Testis (tissue), 2 donors: ENCODE measurements around the gene RNF32.

Experiments used
- CTCF ChIP-seq, 3 experiments: fragments of 450-650 bp in 2 of 3; fragments of 200-600 bp in 1 of 3; sonication (generic) in 1 of 3; IDR thresholded peaks; one replicate each; pipeline ENCODE4 v1.5.1; 2016 to 2019; ENCODE audit warnings: antibody characterized with exemption in 3 of 3, mild to moderate bottlenecking in 2 of 3, moderate library complexity in 1 of 3
- POLR2A ChIP-seq: fragments of 450-650 bp; IDR thresholded peaks from one replicate; pipeline ENCODE4 v1.6.1; 2017; ENCODE audit warnings: antibody characterized with exemption, mild to moderate bottlenecking, moderate library complexity

- TF ChIP-seq CTCF (IDR thresholded peaks at IDR 0.05) (no peak), POLR2A (no peak)
These were observed 23.4 kb upstream of the RNF32 start for GRCh38 chr7:156617215-156617614.
